Activated naive CD4-positive, alpha-beta T cell treated with anti-CD3 and anti-CD28 coated beads for 36 hours (primary cell): ENCODE results near the gene SEC61A2. TPM values are rescaled to one million over a fixed set of nuclear protein-coding genes. Genes with fewer than 3 reads are reported as not detected.

Experiments used
- CTCF ChIA-PET: fragments of 350-600 bp; sonication (Branson Sonifier 250); formaldehyde crosslinking; loops from one replicate; lab custom pipeline; 2021; ENCODE audit warnings: antibody characterized with exemption; lab: Charles Lee
- DNase-seq: peaks from one replicate; pipeline ENCODE4 v3.0.0-alpha.2; 2020
- H3K27ac Mint-ChIP-seq: one replicate; pipeline ENCODE4 v1.8.0; 2021; ENCODE audit warnings: mild to moderate bottlenecking, mixed read lengths
- H3K27me3 Mint-ChIP-seq: one replicate; pipeline ENCODE4 v1.8.0; 2021; ENCODE audit warnings: low read depth, mixed read lengths
- H3K36me3 Mint-ChIP-seq: one replicate; pipeline ENCODE4 v1.8.0; 2021; ENCODE audit warnings: low read depth, mixed read lengths
- H3K4me1 Mint-ChIP-seq: one replicate; pipeline ENCODE4 v1.8.0; 2021; ENCODE audit warnings: low read depth, mixed read lengths
- H3K4me3 Mint-ChIP-seq: one replicate; pipeline ENCODE4 v1.8.0; 2021; ENCODE audit warnings: mild to moderate bottlenecking, moderate library complexity, mixed read lengths
- H3K9me3 Mint-ChIP-seq: one replicate; pipeline ENCODE4 v1.8.0; 2021; ENCODE audit warnings: mixed read lengths
- intact Hi-C: fragments of 100-400 bp; cut with micrococcal nuclease; formaldehyde crosslinking; loops from one replicate; pipeline ENCODE4 v1.15.1; 2023
- total RNA-seq, 2 experiments: library from RNA; stranded (reverse); gene quantifications; one replicate each; pipeline ENCODE4 v1.2.3, GENCODE V29; 2021

SEC61A2 gene
- total RNA-seq, 2 experiments from 2014 or later: 18.2 to 20.0 TPM

GRCh38 chr10:12113627-12114026, 15.8 kb upstream of the SEC61A2 start:
- CTCF ChIA-PET: no interaction called here
- peaks cover 17% of the 10 kb centered on the region for H3K36me3 Mint-ChIP-seq
- no peak overlapping the region for H3K4me3 Mint-ChIP-seq
- no peak for DNase-seq
- no peaks in the 10 kb centered on the region for H3K9me3 Mint-ChIP-seq
- intact Hi-C loops: loop anchor here (1.0 to 2.0 kb wide), 2 partner anchors 9 to 15 kb away; partner anchors contain the start of gene SEC61A2
- peak overlapping the region; percentile 95 for H3K27ac Mint-ChIP-seq
- H3K4me1 Mint-ChIP-seq: peaks cover 40% of the 10 kb centered on the region
- no peaks in the 10 kb centered on the region for H3K27me3 Mint-ChIP-seq

- peaks cover 42% of the 10 kb centered on the region for H3K36me3 Mint-ChIP-seq
- intact Hi-C loops: loop anchor here (1.0 to 10.0 kb wide), 14 partner anchors 8 to 947 kb away; partner anchors contain the start of genes DHTKD1 and NUDT5
- H3K27me3 Mint-ChIP-seq: no peaks in the 10 kb centered on the region
- peak overlapping the region; percentile 98 for H3K27ac Mint-ChIP-seq
- DNase-seq: no peak
- peaks cover 30% of the 10 kb centered on the region for H3K4me1 Mint-ChIP-seq
- peaks cover 2% of the 10 kb centered on the region for H3K9me3 Mint-ChIP-seq
- H3K4me3 Mint-ChIP-seq: no peak overlapping the region
- CTCF ChIA-PET: interaction anchor here (0.7 kb wide), 1 partner anchor 891 kb away, joined by 4 read pairs; no protein-coding TSS in a partner anchor
Measured at GRCh38 chr10:12121673-12122072, 7.8 kb upstream of the SEC61A2 start.

- peak overlapping the region; percentile 83 for H3K4me3 Mint-ChIP-seq
- DNase-seq: peak; percentile 58
- H3K9me3 Mint-ChIP-seq: no peaks in the 10 kb centered on the region
- no peaks in the 10 kb centered on the region for H3K27me3 Mint-ChIP-seq
- peaks cover 31% of the 10 kb centered on the region for H3K4me1 Mint-ChIP-seq
- H3K36me3 Mint-ChIP-seq: peaks cover 14% of the 10 kb centered on the region
- intact Hi-C loops: no loop called here
- CTCF ChIA-PET: interaction anchor here (0.8 to 1.3 kb wide), 2 partner anchors 10 to 60 kb away, joined by 3 to 6 read pairs; no protein-coding TSS in a partner anchor
- peak overlapping the region; percentile 50 for H3K27ac Mint-ChIP-seq
Measured at GRCh38 chr10:12130237-12130872, 878 bp downstream of the SEC61A2 start.

- Mint-ChIP-seq H3K9me3 (no peaks in the 10 kb centered on the region), H3K36me3 (peaks cover 22% of the 10 kb centered on the region), H3K4me1 (peaks cover 12% of the 10 kb centered on the region), H3K27me3 (no peaks in the 10 kb centered on the region), H3K27ac (no peak overlapping the region), H3K4me3 (no peak overlapping the region)
- CTCF ChIA-PET: interaction anchor here (0.8 to 1.3 kb wide), 2 partner anchors 11 to 76 kb away, joined by 3 to 4 read pairs; no protein-coding TSS in a partner anchor
- DNase-seq: no peak
- intact Hi-C loops: no loop called here
Measured at GRCh38 chr10:12135631-12136030, 6.2 kb downstream of the SEC61A2 start.

- DNase-seq: no peak
- Mint-ChIP-seq H3K4me1 (no peaks in the 10 kb centered on the region), H3K27me3 (no peaks in the 10 kb centered on the region), H3K4me3 (no peak overlapping the region), H3K27ac (no peak overlapping the region), H3K9me3 (no peaks in the 10 kb centered on the region), H3K36me3 (peaks cover 28% of the 10 kb centered on the region)
- CTCF ChIA-PET: interaction anchor here (0.6 to 1.5 kb wide), 4 partner anchors 10 to 430 kb away, joined by 3 to 10 read pairs (median 5); no protein-coding TSS in a partner anchor
- intact Hi-C loops: no loop called here
Measured at GRCh38 chr10:12140038-12140437, 10.6 kb downstream of the SEC61A2 start.

- Mint-ChIP-seq H3K9me3 (no peaks in the 10 kb centered on the region), H3K4me1 (no peaks in the 10 kb centered on the region), H3K36me3 (peaks cover 31% of the 10 kb centered on the region), H3K27ac (no peak overlapping the region), H3K4me3 (no peak overlapping the region), H3K27me3 (no peaks in the 10 kb centered on the region)
- CTCF ChIA-PET: no interaction called here
- intact Hi-C loops: no loop called here
- DNase-seq: no peak
Measured at GRCh38 chr10:12144538-12144937, 15.1 kb downstream of the SEC61A2 start.

- intact Hi-C loops: no loop called here
Measured at GRCh38 chr10:12150163-12150562, 20.7 kb downstream of the SEC61A2 start.

GRCh38 chr10:12154516-12154915, 25.0 kb downstream of the SEC61A2 start:
- CTCF ChIA-PET: interaction anchor here (0.6 kb wide), 1 partner anchor 37 kb away, joined by 5 read pairs; no protein-coding TSS in a partner anchor
- H3K4me3 Mint-ChIP-seq: no peak overlapping the region
- H3K27me3 Mint-ChIP-seq: no peaks in the 10 kb centered on the region
- H3K9me3 Mint-ChIP-seq: no peaks in the 10 kb centered on the region
- H3K27ac Mint-ChIP-seq: no peak overlapping the region
- DNase-seq: no peak
- no peaks in the 10 kb centered on the region for H3K4me1 Mint-ChIP-seq
- H3K36me3 Mint-ChIP-seq: peaks cover 14% of the 10 kb centered on the region
- intact Hi-C loops: no loop called here

More at GRCh38 chr10:12150163-12150562, 20.7 kb downstream of the SEC61A2 start:
- CTCF ChIA-PET: interaction anchor here (1.0 kb wide), 1 partner anchor 11 kb away, joined by 5 read pairs; no protein-coding TSS in a partner anchor
- Mint-ChIP-seq H3K27ac (no peak overlapping the region), H3K4me1 (no peaks in the 10 kb centered on the region), H3K9me3 (no peaks in the 10 kb centered on the region), H3K36me3 (peaks cover 22% of the 10 kb centered on the region), H3K27me3 (no peaks in the 10 kb centered on the region), H3K4me3 (no peak overlapping the region)
- no peak for DNase-seq

GRCh38 chr10:12156367-12157123, 27.1 kb downstream of the SEC61A2 start:
- CTCF ChIA-PET: no interaction called here
- Mint-ChIP-seq H3K27ac (no peak overlapping the region), H3K36me3 (peaks cover 15% of the 10 kb centered on the region)

GRCh38 chr10:12158111-12158510, 28.6 kb downstream of the SEC61A2 start:
- Mint-ChIP-seq H3K9me3 (no peaks in the 10 kb centered on the region), H3K4me3 (no peak overlapping the region), H3K4me1 (peaks cover 5% of the 10 kb centered on the region), H3K27ac (no peak overlapping the region), H3K36me3 (peaks cover 17% of the 10 kb centered on the region), H3K27me3 (no peaks in the 10 kb centered on the region)
- intact Hi-C loops: no loop called here
- DNase-seq: no peak
- CTCF ChIA-PET: no interaction called here

More at GRCh38 chr10:12156367-12157123, 27.1 kb downstream of the SEC61A2 start:
- Mint-ChIP-seq H3K4me3 (no peak overlapping the region), H3K27me3 (no peaks in the 10 kb centered on the region), H3K9me3 (no peaks in the 10 kb centered on the region), H3K4me1 (peaks cover 5% of the 10 kb centered on the region)
- no peak for DNase-seq
- intact Hi-C loops: no loop called here

GRCh38 chr10:12160664-12161063, 31.2 kb downstream of the SEC61A2 start:
- H3K4me3 Mint-ChIP-seq: no peak overlapping the region
- H3K27ac Mint-ChIP-seq: peak overlapping the region; percentile 65
- peak; percentile 13 for DNase-seq
- no peaks in the 10 kb centered on the region for H3K27me3 Mint-ChIP-seq
- peaks cover 20% of the 10 kb centered on the region for H3K36me3 Mint-ChIP-seq
- peaks cover 5% of the 10 kb centered on the region for H3K4me1 Mint-ChIP-seq
- intact Hi-C loops: no loop called here
- no peaks in the 10 kb centered on the region for H3K9me3 Mint-ChIP-seq
- CTCF ChIA-PET: interaction anchor here (0.6 kb wide), 1 partner anchor 329 kb away, joined by 3 read pairs; no protein-coding TSS in a partner anchor

GRCh38 chr10:12162927-12163326, 33.5 kb downstream of the SEC61A2 start:
- intact Hi-C loops: no loop called here
- Mint-ChIP-seq H3K27me3 (no peaks in the 10 kb centered on the region), H3K27ac (no peak overlapping the region), H3K9me3 (no peaks in the 10 kb centered on the region), H3K4me1 (peaks cover 5% of the 10 kb centered on the region), H3K4me3 (no peak overlapping the region), H3K36me3 (peaks cover 25% of the 10 kb centered on the region)
- CTCF ChIA-PET: interaction anchor here (0.6 kb wide), 1 partner anchor 96 kb away, joined by 4 read pairs; no protein-coding TSS in a partner anchor
- no peak for DNase-seq
